GM12878 (cell line): ENCODE data around the gene CKS1B. TPM values are rescaled to one million over a fixed set of nuclear protein-coding genes. Genes with fewer than 3 reads are reported as not detected.

Source experiments
- ATAC-seq: fragments of 200-7000 bp; cut with Tn5 transposase; 3 replicates; pipeline ENCODE4 v1.9.1; 2020; ENCODE audit warnings: mild to moderate bottlenecking, moderate library complexity
- BruUV-seq: library from RNA; stranded (reverse); fragments of 400-500 nt; replicated peaks from 2 replicates; lab custom pipeline; 2021; lab: Mats Ljungman, UMichigan
- CTCF ChIA-PET: fragments of 300-600 bp; sonication (Branson Sonifier 250); formaldehyde crosslinking; extraction: SDS; loops from one replicate; lab custom pipeline; 2021; ENCODE audit warnings: inconsistent platforms; lab: Yijun Ruan, JAX
- POLR2A ChIA-PET: fragments of 350-600 bp; formaldehyde crosslinking; extraction: SDS; loops from one replicate; lab custom pipeline; 2021; ENCODE audit warnings: inconsistent platforms; lab: Charles Lee
- RAD21 ChIA-PET: fragments of 300-600 bp; sonication (Branson Sonifier 250); formaldehyde crosslinking; loops from one replicate; lab custom pipeline; 2023; ENCODE audit warnings: antibody characterized with exemption; ENCODE audit not compliant: unreplicated experiment; lab: Charles Lee
- SMC1A ChIA-PET: fragments of 300-600 bp; sonication (Branson Sonifier 250); formaldehyde crosslinking; loops from one replicate; lab custom pipeline; 2023; ENCODE audit not compliant: unreplicated experiment, uncharacterized antibody; lab: Charles Lee
- DNase-seq: peaks from one replicate; pipeline ENCODE4 v3.0.0-alpha.2; 2011; ENCODE audit warnings: low read depth, low spot score
- FAIRE-seq: peaks from 3 replicates; lab custom pipeline; 2011; peaks lifted over from hg19 to GRCh38; lab: Jason Lieb, UNC
- H2AFZ ChIP-seq: 2 replicates; pipeline ENCODE4 v1.6.0; 2011; ENCODE audit warnings: low read depth, low read length, control low read depth; ENCODE audit not compliant: control insufficient read depth
- H3K27ac ChIP-seq: 2 replicates; pipeline ENCODE4 v1.5.1; 2011; ENCODE audit warnings: control low read depth; ENCODE audit not compliant: control insufficient read depth, insufficient read depth
- H3K27me3 ChIP-seq, 2 experiments: replicated peaks in 1 of 2; 2 replicates each; pipeline versions ENCODE4 v1.6.0 to v1.6.1; 2011; ENCODE audit warnings: low read length in 1 of 2; ENCODE audit not compliant: control insufficient read depth in 2 of 2, insufficient read depth in 2 of 2
- H3K36me3 ChIP-seq, 2 experiments: 2 replicates each; pipeline ENCODE4 v1.5.1; 2011; ENCODE audit warnings: low read length in 1 of 2; ENCODE audit not compliant: control insufficient read depth in 2 of 2, insufficient read depth in 2 of 2
- H3K4me1 ChIP-seq: 2 replicates; pipeline ENCODE4 v1.6.1; 2011; ENCODE audit warnings: mild to moderate bottlenecking, low read length, moderate library complexity, mixed read lengths; ENCODE audit not compliant: control insufficient read depth, insufficient read depth
- H3K4me2 ChIP-seq: 2 replicates; pipeline ENCODE4 v1.6.0; 2011; ENCODE audit warnings: control low read depth; ENCODE audit not compliant: control insufficient read depth, insufficient read depth
- H3K4me3 ChIP-seq: fragments of 200-600 bp; sonication (generic); 2 replicates; pipeline ENCODE4 v1.5.1; 2016
- H3K79me2 ChIP-seq: 2 replicates; pipeline ENCODE4 v1.6.0; 2011; ENCODE audit warnings: low read length; ENCODE audit not compliant: control insufficient read depth, insufficient read depth
- H3K9ac ChIP-seq: 2 replicates; pipeline ENCODE4 v1.8.0; 2011; ENCODE audit warnings: low read length, control low read depth, mixed read lengths; ENCODE audit not compliant: control insufficient read depth, insufficient read depth
- H3K9me3 ChIP-seq: replicated peaks from 3 replicates; pipeline ENCODE4 v1.5.1; 2011; ENCODE audit warnings: mild to moderate bottlenecking, low read length; ENCODE audit not compliant: control insufficient read depth, insufficient read depth
- H4K20me1 ChIP-seq: 2 replicates; pipeline ENCODE4 v1.6.0; 2011; ENCODE audit not compliant: control insufficient read depth, insufficient read depth
- BACH1 ChIP-seq: fragments of 450-650 bp; IDR thresholded peaks from 2 replicates; pipeline ENCODE4 v1.6.1; 2017; ENCODE audit warnings: mild to moderate bottlenecking, borderline replicate concordance
- BMI1 ChIP-seq: fragments of 450-650 bp; IDR thresholded peaks from 2 replicates; pipeline ENCODE4 v1.6.1; 2016; ENCODE audit warnings: mild to moderate bottlenecking, moderate library complexity, borderline replicate concordance
- CEBPB ChIP-seq, 2 experiments: fragments of 150-350 bp in 1 of 2; IDR thresholded peaks; 2 replicates each; pipeline ENCODE4 v1.6.1; 2012 to 2014; ENCODE audit warnings: low read depth in 2 of 2, low read length in 2 of 2, borderline replicate concordance in 1 of 2, inconsistent platforms in 1 of 2
- EGR1 ChIP-seq, 2 experiments: IDR thresholded peaks; 1 replicate in 1 of 2; 2 replicates in 1 of 2; pipeline ENCODE4 v1.6.1; 2011 to 2012; ENCODE audit warnings: low read depth in 2 of 2, low read length in 2 of 2, borderline replicate concordance in 1 of 2, mild to moderate bottlenecking in 1 of 2, moderate library complexity in 1 of 2
- ESRRA ChIP-seq: IDR thresholded peaks from 2 replicates; pipeline ENCODE4 v1.6.1; 2012; ENCODE audit warnings: mild to moderate bottlenecking, low read length, improper control_type of control experiment
- HCFC1 ChIP-seq: fragments of 150-350 bp; IDR thresholded peaks from 2 replicates; pipeline ENCODE4 v1.6.1; 2014; ENCODE audit warnings: low read length
- HDAC6 ChIP-seq: fragments of 200-600 bp; sonication (generic); IDR thresholded peaks from one replicate; pipeline ENCODE4 v1.8.0; 2017; ENCODE audit warnings: antibody characterized with exemption; ENCODE audit not compliant: unreplicated experiment
- IKZF1 ChIP-seq: fragments of 450-650 bp; conservative IDR thresholded peaks from 2 replicates; pipeline ENCODE4 v1.6.1; 2017; ENCODE audit warnings: antibody characterized with exemption, mild to moderate bottlenecking
- JUNB ChIP-seq: IDR thresholded peaks from 2 replicates; pipeline ENCODE4 v1.6.1; 2016; ENCODE audit warnings: antibody characterized with exemption, mild to moderate bottlenecking
- MTA2 ChIP-seq: fragments of 450-650 bp; IDR thresholded peaks from 2 replicates; pipeline ENCODE4 v1.6.1; 2016; ENCODE audit warnings: low read depth, mild to moderate bottlenecking, moderate library complexity
- NFXL1 ChIP-seq: fragments of 450-650 bp; IDR thresholded peaks from 2 replicates; pipeline ENCODE4 v1.6.1; 2017; ENCODE audit warnings: antibody characterized with exemption, mild to moderate bottlenecking, borderline replicate concordance
- NFYB ChIP-seq: IDR thresholded peaks from 2 replicates; pipeline ENCODE4 v1.6.1; 2011; ENCODE audit warnings: low read depth, mild to moderate bottlenecking, low read length, improper control_type of control experiment, moderate library complexity; ENCODE audit not compliant: insufficient read depth
- SMAD1 ChIP-seq: fragments of 450-650 bp; IDR thresholded peaks from 2 replicates; pipeline ENCODE4 v1.6.1; 2018; ENCODE audit warnings: mild to moderate bottlenecking, low read depth; ENCODE audit not compliant: partially characterized antibody
- SREBF1 ChIP-seq: IDR thresholded peaks from 2 replicates; pipeline ENCODE4 v1.6.1; 2012; ENCODE audit warnings: mild to moderate bottlenecking, low read length
- STAT1 ChIP-seq: fragments of 450-650 bp; conservative IDR thresholded peaks from 2 replicates; pipeline ENCODE4 v1.6.1; 2014; ENCODE audit warnings: antibody characterized with exemption, mild to moderate bottlenecking
- STAT3 ChIP-seq: IDR thresholded peaks from 2 replicates; pipeline ENCODE4 v1.6.1; 2011; ENCODE audit warnings: low read depth, low read length, improper control_type of control experiment
- SUZ12 ChIP-seq: fragments of 200-600 bp; sonication (generic); IDR thresholded peaks from one replicate; pipeline ENCODE4 v1.6.1; 2018; ENCODE audit warnings: antibody characterized with exemption, mild to moderate bottlenecking; ENCODE audit not compliant: unreplicated experiment
- TARDBP ChIP-seq: IDR thresholded peaks from 2 replicates; pipeline ENCODE4 v1.6.1; 2016; ENCODE audit warnings: borderline replicate concordance
- ZNF622 ChIP-seq: fragments of 450-650 bp; IDR thresholded peaks from 2 replicates; pipeline ENCODE4 v1.6.1; 2017; ENCODE audit warnings: mild to moderate bottlenecking, inconsistent platforms
- WGBS: methylation state at CpG from one replicate; pipeline ENCODE4 v1.1.6; 2016; ENCODE audit warnings: low lambda C conversion rate; ENCODE audit not compliant: insufficient replicate concordance, insufficient coverage; ENCODE audit errors: missing lambda C conversion rate; 5-methylcytosine and 5-hydroxymethylcytosine counted together
- in situ Hi-C: fragments of 300-500 bp; cut with MboI; formaldehyde crosslinking; loops from 9 replicates; pipeline ENCODE4 v1.14.3; 2018; ENCODE audit warnings: mixed read lengths
- intact Hi-C: fragments of 100-400 bp; cut with micrococcal nuclease; formaldehyde crosslinking; loops from one replicate; pipeline ENCODE4 v1.14.2; 2022; ENCODE audit not compliant: unreplicated experiment
- polyA plus RNA-seq, 11 experiments: library from polyadenylated mRNA; depleted of rRNA in 4 of 11; unstranded in 6 of 11; stranded (reverse) in 5 of 11; fragments of >200 nt; fragmentation: Nextera tagmentation in 4 of 11; fragmentation: Illumina TruSeq in 1 of 11; extraction: Ambion mirVana in 4 of 11; extraction: Trizol in 1 of 11; gene quantifications; 1 replicate in 1 of 11; 2 replicates in 10 of 11; pipeline versions ENCODE4 v1.2.1 to v1.2.3, GENCODE V29; 2011 to 2016; ENCODE audit warnings: inconsistent platforms in 2 of 11, missing spikeins in 2 of 11, low read depth in 1 of 11
- total RNA-seq, 4 experiments: library from RNA; depleted of rRNA in 3 of 4; stranded (reverse); fragments of >200 nt in 3 of 4; fragmentation: Illumina TruSeq in 1 of 4; extraction: Trizol in 1 of 4; gene quantifications; 2 replicates each; pipeline versions ENCODE4 v1.2.1 to v1.2.3, GENCODE V29; 2013 to 2021
- TF ChIP-seq, protein P1 (sequence below): fragments of 450-650 bp; IDR thresholded peaks from 2 replicates; pipeline ENCODE4 v1.6.1; 2017; ENCODE audit warnings: mild to moderate bottlenecking, moderate library complexity

The CKS1B gene
- total and polyA plus RNA-seq, 10 of the 15 experiments (the other 5 are each of a cell fraction or from before 2014, with no cell fraction given), result 125 to 608 (median 364) TPM

- ATAC-seq (peak; percentile 67), DNase-seq (no peak), FAIRE-seq (no peak)
- Histone ChIP-seq H3K9ac (peak within 1 kb of the TSS; percentile 52), H3K27me3 (no peaks in the 10 kb centered on the region), H3K79me2 (peaks cover 51% of the 10 kb centered on the region), H3K4me1 (peaks cover 22% of the 10 kb centered on the region), H3K4me3 (peak within 1 kb of the TSS; percentile 63), H3K4me2 (peak within 1 kb of the TSS; percentile 74), H3K9me3 (no peaks in the 10 kb centered on the region), H4K20me1 (no peaks in the 10 kb centered on the region), H3K27ac (peak within 1 kb of the TSS; percentile 65), H2AFZ (peak within 1 kb of the TSS; percentile 38), H3K36me3 (peaks cover 4 to 12% of the 10 kb centered on the region in 2 experiments; a peak in 3 of 4 replicates)
- POLR2A ChIA-PET, result interaction anchor here (0.6 to 9.8 kb wide), 17 partner anchors 9 to 342 kb away, joined by 3 to 140 read pairs (median 5); partner anchors contain the start of genes CLK2, FLAD1, PBXIP1 and PMVK
- intact Hi-C loops (loop anchor here (5.0 kb wide), 1 partner anchor 92 kb away; the partner anchor contains the start of gene EFNA4), in situ Hi-C loops (no loop called here)
- BruUV-seq, result no TSS peak
- SMC1A ChIA-PET, result interaction anchor here (0.9 to 3.2 kb wide), 9 partner anchors 8 to 411 kb away, joined by 3 to 21 read pairs (median 5); partner anchors contain the start of genes FLAD1, PBXIP1 and PYGO2
- CTCF ChIA-PET, result interaction anchor here (0.6 to 20.6 kb wide), 14 partner anchors 9 to 202 kb away, joined by 3 to 226 read pairs (median 4); partner anchors contain the start of genes ADAM15, KRTCAP2, LENEP and PBXIP1
- RAD21 ChIA-PET, result interaction anchor here (0.9 to 2.8 kb wide), 14 partner anchors 10 to 114 kb away, joined by 3 to 20 read pairs (median 4); partner anchors contain the start of genes FLAD1, PBXIP1, PMVK and PYGO2
- WGBS, result 35% methylated on average over 14 of the region's 15 CpGs
- no peak for TF ChIP-seq IKZF1
- TF ChIP-seq HDAC6, result no peak
- TF ChIP-seq HCFC1, result no peak
- TF ChIP-seq JUNB, result no peak
- 0 out of 2 replicates have a peak, but pooled peaks have one; percentile 21 for TF ChIP-seq BACH1
- peak; percentile 40; the same call in 1 of the 2 replicates for TF ChIP-seq NFYB
- TF ChIP-seq, protein P1, sequence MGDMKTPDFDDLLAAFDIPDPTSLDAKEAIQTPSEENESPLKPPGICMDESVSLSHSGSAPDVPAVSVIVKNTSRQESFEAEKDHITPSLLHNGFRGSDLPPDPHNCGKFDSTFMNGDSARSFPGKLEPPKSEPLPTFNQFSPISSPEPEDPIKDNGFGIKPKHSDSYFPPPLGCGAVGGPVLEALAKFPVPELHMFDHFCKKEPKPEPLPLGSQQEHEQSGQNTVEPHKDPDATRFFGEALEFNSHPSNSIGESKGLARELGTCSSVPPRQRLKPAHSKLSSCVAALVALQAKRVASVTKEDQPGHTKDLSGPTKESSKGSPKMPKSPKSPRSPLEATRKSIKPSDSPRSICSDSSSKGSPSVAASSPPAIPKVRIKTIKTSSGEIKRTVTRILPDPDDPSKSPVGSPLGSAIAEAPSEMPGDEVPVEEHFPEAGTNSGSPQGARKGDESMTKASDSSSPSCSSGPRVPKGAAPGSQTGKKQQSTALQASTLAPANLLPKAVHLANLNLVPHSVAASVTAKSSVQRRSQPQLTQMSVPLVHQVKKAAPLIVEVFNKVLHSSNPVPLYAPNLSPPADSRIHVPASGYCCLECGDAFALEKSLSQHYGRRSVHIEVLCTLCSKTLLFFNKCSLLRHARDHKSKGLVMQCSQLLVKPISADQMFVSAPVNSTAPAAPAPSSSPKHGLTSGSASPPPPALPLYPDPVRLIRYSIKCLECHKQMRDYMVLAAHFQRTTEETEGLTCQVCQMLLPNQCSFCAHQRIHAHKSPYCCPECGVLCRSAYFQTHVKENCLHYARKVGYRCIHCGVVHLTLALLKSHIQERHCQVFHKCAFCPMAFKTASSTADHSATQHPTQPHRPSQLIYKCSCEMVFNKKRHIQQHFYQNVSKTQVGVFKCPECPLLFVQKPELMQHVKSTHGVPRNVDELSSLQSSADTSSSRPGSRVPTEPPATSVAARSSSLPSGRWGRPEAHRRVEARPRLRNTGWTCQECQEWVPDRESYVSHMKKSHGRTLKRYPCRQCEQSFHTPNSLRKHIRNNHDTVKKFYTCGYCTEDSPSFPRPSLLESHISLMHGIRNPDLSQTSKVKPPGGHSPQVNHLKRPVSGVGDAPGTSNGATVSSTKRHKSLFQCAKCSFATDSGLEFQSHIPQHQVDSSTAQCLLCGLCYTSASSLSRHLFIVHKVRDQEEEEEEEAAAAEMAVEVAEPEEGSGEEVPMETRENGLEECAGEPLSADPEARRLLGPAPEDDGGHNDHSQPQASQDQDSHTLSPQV, result no peak
- no peak for TF ChIP-seq STAT1
- TF ChIP-seq EGR1 (IDR thresholded peaks at IDR 0.05; ENCODE audit: borderline replicate concordance in 1 of 2, low read depth in 2 of 2, low read length in 2 of 2), result no peak
- TF ChIP-seq TARDBP, result no peak
- no peak for TF ChIP-seq BMI1
- TF ChIP-seq NFXL1, result no peak
- TF ChIP-seq ESRRA, result no peak
- no peak for TF ChIP-seq SREBF1
- no peak for TF ChIP-seq STAT3
- TF ChIP-seq MTA2, result no peak
- TF ChIP-seq SMAD1, result no peak
- no peak for TF ChIP-seq SUZ12
- TF ChIP-seq CEBPB (IDR thresholded peaks at IDR 0.05; ENCODE audit: borderline replicate concordance in 1 of 2, low read depth in 2 of 2, low read length in 2 of 2), result no peak
- no peak for TF ChIP-seq ZNF622
Measured at GRCh38 chr1:154970631-154971340, 3.7 kb upstream of the CKS1B start, which contains the start of gene SHC1. Gene SHC1 (minus strand): TSS chr1:154970747. CDS start chr1:154970526, 221 bp downstream.
